Measurements from ENCODE around the gene IBA57.

GRCh38 chr1:228142701-228143136, 22.9 kb upstream of the IBA57 start:
- TF ChIP-seq POLR2A (IDR thresholded peaks at IDR 0.05) (no peak), CTCF (IDR thresholded peaks at IDR 0.05) (no peak)

All from Peyer's patch (tissue), 4 donors.